Myocyte (in vitro differentiated cells): ENCODE results near the gene PTPN1. TPM values are rescaled to one million over a fixed set of nuclear protein-coding genes. Genes with fewer than 3 reads are reported as not detected.

Source experiments
- DNase-seq: peaks from one replicate; pipeline ENCODE4 v3.0.0-alpha.2; 2012; ENCODE audit warnings: low read depth
- total RNA-seq: library from RNA; depleted of rRNA; stranded (reverse); fragments of >200 nt; gene quantifications from 2 replicates; pipeline ENCODE4 v1.2.3, GENCODE V29; 2014

PTPN1 gene
- total RNA-seq, 1 donor from 2014 or later, result 35.4 TPM

- peak; percentile 33 for DNase-seq
These were observed 741 bp downstream of the PTPN1 start for GRCh38 chr20:50510706-50511542.

- no peak for DNase-seq
These were observed 2.1 kb downstream of the PTPN1 start for GRCh38 chr20:50512323-50512722.

- peak; percentile 31 for DNase-seq
These were observed 3.2 kb downstream of the PTPN1 start for GRCh38 chr20:50513169-50514034.

DNA sequence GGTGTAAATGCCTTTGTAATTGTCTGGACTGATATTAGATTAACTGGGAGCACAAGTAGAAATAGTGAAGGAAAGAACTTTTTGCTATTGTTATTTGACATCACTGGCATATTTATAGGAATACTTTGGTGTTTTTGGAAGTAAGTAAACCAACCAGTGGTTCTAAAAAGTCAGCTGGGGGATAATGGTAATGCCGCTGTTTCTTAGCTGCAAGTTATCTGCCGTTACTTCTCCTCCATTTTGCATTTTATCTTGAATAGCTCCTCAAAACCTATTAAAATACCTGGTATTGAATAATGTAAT is 3.8 kb downstream of the PTPN1 start:
- DNase-seq, result no peak

DNA sequence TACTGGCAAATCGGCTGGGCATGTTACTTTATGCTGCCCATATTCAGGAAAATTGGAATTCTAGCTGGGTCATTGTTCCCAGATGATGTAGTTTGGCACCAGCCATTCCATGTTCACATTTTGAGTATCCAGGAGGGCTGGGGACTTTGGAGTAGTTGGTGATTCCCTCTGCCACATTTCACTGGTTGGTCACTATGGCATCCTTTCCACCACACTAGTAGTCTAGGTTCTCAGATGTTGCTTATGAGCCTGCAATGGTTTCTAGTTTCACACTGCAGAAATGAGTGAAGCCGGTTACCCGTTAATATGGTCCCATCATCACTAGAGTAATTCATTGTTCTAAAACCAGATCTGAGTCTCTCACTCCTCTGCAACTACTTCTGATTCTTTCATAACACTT is 4.6 kb downstream of the PTPN1 start:
- peak; percentile 26 for DNase-seq

- peak; percentile 32 for DNase-seq
These were observed 5.4 kb downstream of the PTPN1 start for GRCh38 chr20:50515471-50516106.

GRCh38 chr20:50516180-50516934 is 6.2 kb downstream of the PTPN1 start:
- no peak for DNase-seq

GRCh38 chr20:50516935-50517816 is 7.0 kb downstream of the PTPN1 start:
- DNase-seq, result no peak

GRCh38 chr20:50517817-50518154 is 7.6 kb downstream of the PTPN1 start:
- DNase-seq, result no peak

- peak; percentile 42 for DNase-seq
These were observed 8.1 kb downstream of the PTPN1 start for GRCh38 chr20:50518270-50518721.

GRCh38 chr20:50519036-50519762 is 9.0 kb downstream of the PTPN1 start:
- no peak for DNase-seq

GRCh38 chr20:50520222-50520880 is 10.2 kb downstream of the PTPN1 start:
- DNase-seq, result no peak

DNA sequence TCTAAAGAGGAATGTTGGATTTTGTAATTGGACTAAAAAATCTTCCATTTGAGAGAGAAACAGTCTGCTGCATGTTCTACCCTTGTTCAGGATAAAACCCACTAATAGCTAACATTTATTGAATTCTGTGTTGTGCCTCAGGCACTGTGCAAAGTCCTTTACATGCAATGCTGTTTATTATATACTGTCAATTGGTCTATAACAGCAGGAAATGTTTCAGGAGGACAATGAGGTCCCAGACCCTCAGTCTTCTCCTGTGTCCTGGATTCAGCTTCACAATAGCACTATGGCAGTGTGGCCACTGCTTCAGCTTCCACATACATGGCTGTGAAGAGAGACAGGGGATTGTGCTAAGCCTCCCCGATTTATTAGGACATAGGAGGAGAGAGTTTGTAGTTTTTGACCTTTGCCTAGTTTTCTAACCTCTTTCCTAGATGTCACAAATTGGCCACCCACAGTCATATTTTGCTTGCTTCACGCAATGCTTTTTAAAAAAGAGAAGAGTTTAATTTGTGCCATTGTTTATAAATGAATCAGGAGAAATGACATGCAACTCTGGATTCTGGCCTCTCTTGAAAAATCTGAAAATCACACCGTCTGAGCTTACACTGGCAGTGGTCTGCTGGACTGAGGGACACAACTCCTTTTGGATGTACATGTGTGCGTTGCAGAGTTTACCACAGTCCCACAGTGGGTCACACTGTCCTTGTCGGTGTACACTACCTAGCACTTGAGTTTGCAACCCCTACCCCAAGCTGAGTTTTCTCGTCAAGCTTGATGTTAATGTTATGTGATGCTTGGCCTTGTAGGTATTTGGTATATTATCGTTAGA is 11.3 kb downstream of the PTPN1 start:
- DNase-seq, result no peak

- no peak for DNase-seq
These were observed 12.0 kb downstream of the PTPN1 start for GRCh38 chr20:50522053-50522674.

GRCh38 chr20:50523552-50524167 is 13.5 kb downstream of the PTPN1 start:
- DNase-seq, result no peak

GRCh38 chr20:50525681-50526080 is 15.5 kb downstream of the PTPN1 start:
- DNase-seq, result no peak

DNA sequence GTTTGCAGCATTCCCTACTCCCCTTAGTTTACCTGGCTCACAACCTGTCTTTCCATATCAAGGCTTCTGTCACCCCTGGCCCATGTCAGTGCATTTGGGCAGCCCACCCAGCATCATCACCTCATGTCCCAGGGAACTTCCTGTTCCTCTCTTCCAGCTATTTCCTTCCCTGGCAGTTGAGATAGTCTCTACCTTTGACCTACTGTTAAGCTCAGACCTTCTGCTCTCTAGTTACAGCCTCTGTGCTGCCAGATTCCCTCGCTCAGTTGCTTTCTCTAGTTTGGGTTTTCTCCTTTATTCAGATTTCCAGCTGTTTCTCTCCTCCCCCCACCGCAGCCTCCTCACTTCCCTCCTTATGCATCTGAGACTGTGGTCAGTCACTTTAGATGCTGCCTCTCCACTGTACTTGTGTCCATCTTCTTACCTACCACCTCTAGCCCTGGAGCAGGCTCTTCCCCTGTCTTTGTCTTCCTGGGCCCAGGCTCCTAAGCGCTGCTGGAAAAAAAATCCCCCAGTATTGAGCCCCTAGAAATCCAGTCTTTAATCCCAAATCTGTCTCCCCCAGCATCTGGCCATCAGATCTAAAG is 16.3 kb downstream of the PTPN1 start:
- no peak for DNase-seq
